ENCODE measurements around the gene ABCA4.

ABCA4 gene

GRCh38 chr1:94132111-94132510 is 11.2 kb upstream of the ABCA4 start:
- no peak overlapping the region for H3K4me3 ChIP-seq (ENCODE audit: low read depth in 1 of 2, low read length in 2 of 2)
- H3K27me3 ChIP-seq (ENCODE audit: insufficient read depth, low read length, poor library complexity), result no peaks in the 10 kb centered on the region
- no peak overlapping the region for H3K27ac ChIP-seq (ENCODE audit: low read length)
- no peaks in the 10 kb centered on the region for H3K79me2 ChIP-seq (ENCODE audit: insufficient read depth, low read length)
- H3K36me3 ChIP-seq (ENCODE audit: insufficient read depth, low read length), result no peaks in the 10 kb centered on the region
- no peak overlapping the region for H2AFZ ChIP-seq (ENCODE audit: low read depth, low read length)
- no peaks in the 10 kb centered on the region for H3K4me1 ChIP-seq (ENCODE audit: insufficient read depth, low read length)
- TF ChIP-seq CTCF (IDR thresholded peaks at IDR 0.05; ENCODE audit: borderline replicate concordance, extremely low read depth, low read length, poor library complexity, severe bottlenecking), result no peak
- no peak for TF ChIP-seq EZH2 (IDR thresholded peaks at IDR 0.05; ENCODE audit: borderline replicate concordance, low read depth, low read length, severe bottlenecking)
- no peak for DNase-seq
- no peak for ATAC-seq (ENCODE audit: insufficient read depth, low read depth)
- H3K9ac ChIP-seq (ENCODE audit: low read depth, low read length), result no peak overlapping the region
- H3K4me2 ChIP-seq (ENCODE audit: insufficient read depth, low read length), result no peak overlapping the region
- peaks cover 5% of the 10 kb centered on the region for H3K9me3 ChIP-seq (ENCODE audit: insufficient read depth, low read length, severe bottlenecking)
- H4K20me1 ChIP-seq (ENCODE audit: insufficient read depth, low read length), result no peaks in the 10 kb centered on the region

GRCh38 chr1:94130851-94131595 is 10.1 kb upstream of the ABCA4 start:
- no peaks in the 10 kb centered on the region for H3K79me2 ChIP-seq (ENCODE audit: insufficient read depth, low read length)
- H2AFZ ChIP-seq (ENCODE audit: low read depth, low read length), result no peak overlapping the region
- no peak overlapping the region for H3K4me3 ChIP-seq (ENCODE audit: low read depth in 1 of 2, low read length in 2 of 2)
- no peak for DNase-seq
- no peak overlapping the region for H3K9ac ChIP-seq (ENCODE audit: low read depth, low read length)
- H4K20me1 ChIP-seq (ENCODE audit: insufficient read depth, low read length), result no peaks in the 10 kb centered on the region
- no peaks in the 10 kb centered on the region for H3K27me3 ChIP-seq (ENCODE audit: insufficient read depth, low read length, poor library complexity)
- H3K27ac ChIP-seq (ENCODE audit: low read length), result no peak overlapping the region
- no peak for TF ChIP-seq EZH2 (IDR thresholded peaks at IDR 0.05; ENCODE audit: borderline replicate concordance, low read depth, low read length, severe bottlenecking)
- no peak for TF ChIP-seq CTCF (IDR thresholded peaks at IDR 0.05; ENCODE audit: borderline replicate concordance, extremely low read depth, low read length, poor library complexity, severe bottlenecking)
- no peak for ATAC-seq (ENCODE audit: insufficient read depth, low read depth)
- peaks cover 5% of the 10 kb centered on the region for H3K9me3 ChIP-seq (ENCODE audit: insufficient read depth, low read length, severe bottlenecking)
- no peak overlapping the region for H3K4me2 ChIP-seq (ENCODE audit: insufficient read depth, low read length)
- H3K36me3 ChIP-seq (ENCODE audit: insufficient read depth, low read length), result no peaks in the 10 kb centered on the region
- no peaks in the 10 kb centered on the region for H3K4me1 ChIP-seq (ENCODE audit: insufficient read depth, low read length)

GRCh38 chr1:94126651-94127050 is 5.7 kb upstream of the ABCA4 start:
- Histone ChIP-seq H3K4me2 (ENCODE audit: insufficient read depth, low read length) (no peak overlapping the region), H3K9ac (ENCODE audit: low read depth, low read length) (no peak overlapping the region), H3K9me3 (ENCODE audit: insufficient read depth, low read length, severe bottlenecking) (no peaks in the 10 kb centered on the region), H3K36me3 (ENCODE audit: insufficient read depth, low read length) (no peaks in the 10 kb centered on the region), H3K27ac (ENCODE audit: low read length) (no peak overlapping the region), H3K27me3 (ENCODE audit: insufficient read depth, low read length, poor library complexity) (no peaks in the 10 kb centered on the region), H3K79me2 (ENCODE audit: insufficient read depth, low read length) (no peaks in the 10 kb centered on the region), H2AFZ (ENCODE audit: low read depth, low read length) (no peak overlapping the region), H3K4me1 (ENCODE audit: insufficient read depth, low read length) (no peaks in the 10 kb centered on the region), H3K4me3 (ENCODE audit: low read depth in 1 of 2, low read length in 2 of 2) (no peak overlapping the region), H4K20me1 (ENCODE audit: insufficient read depth, low read length) (no peaks in the 10 kb centered on the region)
- TF ChIP-seq CTCF (IDR thresholded peaks at IDR 0.05; ENCODE audit: borderline replicate concordance, extremely low read depth, low read length, poor library complexity, severe bottlenecking), result no peak
- TF ChIP-seq EZH2 (IDR thresholded peaks at IDR 0.05; ENCODE audit: borderline replicate concordance, low read depth, low read length, severe bottlenecking), result no peak
- ATAC-seq (ENCODE audit: insufficient read depth, low read depth) (no peak), DNase-seq (no peak)

Measured in DND-41 (cell line).